ENCODE data around the gene HLA-DQA1. TPM values are rescaled to one million over a fixed set of nuclear protein-coding genes. Genes with fewer than 3 reads are reported as not detected.
"Not testable (repeated sequence)": the region's sequence is repeated elsewhere in the genome, so short reads cannot be mapped to it uniquely, and the experiment has no call there.

Gene HLA-DQA1
- 1 to 10 TPM in 3 of 4 donors, under 1 TPM in 1; 0.31 to 9.0 (median 5.1) TPM for total RNA-seq

GRCh38 chr6:32637219-32637880, at the start of gene HLA-DQA1:
TSS of gene HLA-DQA1 (plus strand) at chr6:32637406. CDS start at chr6:32637459, 53 bp downstream.
- Histone ChIP-seq H3K4me1 (no peaks in the 10 kb centered on the region), H3K4me3 (no peak within 1 kb of the TSS), H3K27me3 (peaks cover 0 to 13% (median 0%) of the 10 kb centered on the region in 4 donors), H3K36me3 (no peaks in the 10 kb centered on the region), H3K9me3 (no peaks in the 10 kb centered on the region), H3K27ac (peak within 1 kb of the TSS in 1 of 4 donors; percentile 29)
- intact Hi-C loops (cut with DNase I), result no loop called here
- 15 to 21% methylated on average over 7 of the region's 7 CpGs for WGBS, 2 donors
- DNase-seq, result no peak
- TF ChIP-seq POLR2A (IDR thresholded peaks at IDR 0.05), result no peak
- TF ChIP-seq CTCF (IDR thresholded peaks at IDR 0.05), result no peak

GRCh38 chr6:32588156-32588555, 49.0 kb upstream of the HLA-DQA1 start:
- WGBS, 2 donors, result 80 to 93% methylated on average over 2 of the region's 2 CpGs
- TF ChIP-seq POLR2A (IDR thresholded peaks at IDR 0.05), result no peak
- TF ChIP-seq CTCF (IDR thresholded peaks at IDR 0.05), result no peak
- Histone ChIP-seq H3K4me1 (no peaks in the 10 kb centered on the region), H3K36me3 (no peaks in the 10 kb centered on the region), H3K27ac (no peak overlapping the region), H3K4me3 (no peak overlapping the region), H3K9me3 (no peaks in the 10 kb centered on the region), H3K27me3 (no peaks in the 10 kb centered on the region)
- intact Hi-C loops (cut with DNase I), result loop anchor here (10.0 kb wide), 1 partner anchor 63 kb away; no protein-coding TSS in a partner anchor
- no peak for DNase-seq

GRCh38 chr6:32589596-32590449, 47.4 kb upstream of the HLA-DQA1 start, which contains the start of gene HLA-DRB1:
TSS of gene HLA-DRB1 (minus strand) at chr6:32589848. CDS start at chr6:32589742, 106 bp downstream.
- H3K9me3 ChIP-seq, result no peaks in the 10 kb centered on the region
- no peaks in the 10 kb centered on the region for H3K27me3 ChIP-seq
- intact Hi-C loops (cut with DNase I), result loop anchor here (10.0 kb wide), 1 partner anchor 65 kb away; no protein-coding TSS in a partner anchor
- no peak for TF ChIP-seq CTCF (IDR thresholded peaks at IDR 0.05)
- TF ChIP-seq POLR2A (IDR thresholded peaks at IDR 0.05), result no peak
- peak within 1 kb of the TSS in 1 of 4 donors; percentile 24 for H3K4me3 ChIP-seq
- WGBS, 2 donors, result 4 to 16% methylated on average over 6 to 8 of the region's 9 CpGs
- H3K36me3 ChIP-seq, result no peaks in the 10 kb centered on the region
- no peak for DNase-seq
- H3K27ac ChIP-seq, result peak within 1 kb of the TSS in 1 of 4 donors; percentile 48
- no peaks in the 10 kb centered on the region for H3K4me1 ChIP-seq

DNA sequence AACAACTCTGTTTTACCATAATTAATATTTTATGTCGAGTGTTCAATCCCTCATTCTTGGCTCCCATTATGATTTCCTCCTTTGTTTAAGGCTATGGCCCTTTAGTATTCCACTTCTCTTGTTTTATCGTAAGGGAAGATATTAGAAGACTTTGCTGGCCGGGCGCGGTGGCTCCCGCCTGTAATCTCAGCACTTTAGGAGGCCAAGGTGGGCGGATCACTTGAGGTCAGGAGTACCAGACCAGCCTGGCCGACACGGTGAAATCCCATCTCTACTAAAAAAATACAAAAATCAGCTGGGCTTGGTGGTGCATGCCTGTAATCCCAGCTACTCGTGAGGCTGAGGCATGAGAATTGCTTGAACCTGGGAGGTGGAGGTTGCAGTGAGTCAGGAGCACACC, 46.5 kb upstream of the HLA-DQA1 start:
- H3K36me3 ChIP-seq; H3K27ac ChIP-seq; H3K4me1 ChIP-seq; H3K9me3 ChIP-seq; H3K27me3 ChIP-seq; H3K4me3 ChIP-seq; DNase-seq; intact Hi-C loops (cut with DNase I): not testable (repeated sequence)
- no CpG with 5 or more reads among the region's 10 CpGs for WGBS, 2 donors

- no peak for DNase-seq
- H3K27me3 ChIP-seq, result no peaks in the 10 kb centered on the region
- no peaks in the 10 kb centered on the region for H3K9me3 ChIP-seq
- intact Hi-C loops (cut with DNase I), result no loop called here
- H3K4me3 ChIP-seq, result no peak overlapping the region
- TF ChIP-seq POLR2A (IDR thresholded peaks at IDR 0.05) (no peak), CTCF (IDR thresholded peaks at IDR 0.05) (no peak)
- no peaks in the 10 kb centered on the region for H3K36me3 ChIP-seq
- no peaks in the 10 kb centered on the region for H3K4me1 ChIP-seq
- H3K27ac ChIP-seq, result no peak overlapping the region
These were observed 40.2 kb upstream of the HLA-DQA1 start for GRCh38 chr6:32597024-32597423.
